Coronary artery (tissue), 2 donors: ENCODE data around the gene ARHGAP27.
A peak's percentile ranks its signal among the peaks of the same experiment; 100 is the strongest.

Experiments
- DNase-seq: peaks from one replicate; pipeline ENCODE4 v3.0.0-alpha.2; 2017; ENCODE audit warnings: low spot score
- H3K27ac ChIP-seq, 2 donors: fragments of 200-600 bp; sonication (generic); one replicate each; pipeline ENCODE4 v1.5.1; 2016 to 2019
- H3K4me3 ChIP-seq: fragments of 200-600 bp; sonication (generic); 2 replicates; pipeline ENCODE4 v1.5.1; 2016; ENCODE audit warnings: mild to moderate bottlenecking, moderate library complexity
- CTCF ChIP-seq: fragments of 200-600 bp; sonication (generic); IDR thresholded peaks from one replicate; pipeline ENCODE4 v1.5.1; 2019; ENCODE audit warnings: antibody characterized with exemption

Gene ARHGAP27

DNA sequence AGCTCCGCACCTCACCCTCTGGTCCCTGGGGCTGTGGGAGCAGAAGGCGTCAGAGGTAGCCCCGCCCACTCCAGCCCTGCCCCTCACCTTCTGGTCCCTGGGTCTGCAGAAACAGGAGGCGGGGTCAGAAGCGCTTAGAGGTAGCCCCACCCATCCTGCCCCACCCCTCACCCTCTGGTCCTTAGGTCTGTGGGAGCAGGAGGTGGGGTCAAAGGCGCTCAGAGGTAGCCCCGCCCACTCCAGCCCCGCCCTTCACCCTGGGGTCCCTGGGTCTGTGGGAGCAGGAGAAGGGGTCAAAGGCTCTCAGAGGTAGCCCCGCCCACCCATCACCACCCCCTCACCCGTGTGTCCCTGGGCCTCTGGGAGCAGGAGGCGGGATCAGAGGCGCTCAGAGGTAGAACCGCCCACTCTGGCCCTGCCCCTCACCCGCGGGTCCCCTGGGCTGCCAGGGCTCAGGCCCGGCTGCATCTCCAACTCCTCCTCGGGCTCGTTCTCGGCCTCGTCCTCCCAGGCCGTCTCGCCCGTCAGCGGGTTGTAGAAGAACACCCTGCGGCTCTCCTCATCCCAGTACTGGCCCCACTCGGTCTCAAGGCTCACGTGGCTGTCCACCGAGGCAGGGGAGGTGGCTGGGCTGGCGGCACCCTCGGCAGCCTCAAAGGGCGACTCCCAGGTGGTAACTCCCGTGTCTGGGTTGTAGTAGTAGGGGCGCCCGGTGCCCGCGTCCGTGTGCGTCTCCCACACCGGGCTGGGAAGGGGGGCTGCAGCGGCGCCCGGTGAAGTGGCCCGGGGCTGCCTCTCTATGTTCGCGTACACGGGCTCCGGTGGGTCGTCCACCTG is 27.2 kb downstream of the ARHGAP27 start:
- Histone ChIP-seq H3K4me3 (peak overlapping the region; percentile 51), H3K27ac (no peak overlapping the region)
- no peak for DNase-seq
- TF ChIP-seq CTCF = no peak

- no peak for DNase-seq
- H3K27ac ChIP-seq = no peak overlapping the region
Measured at GRCh38 chr17:45404870-45405249, 27.8 kb downstream of the ARHGAP27 start.

DNA sequence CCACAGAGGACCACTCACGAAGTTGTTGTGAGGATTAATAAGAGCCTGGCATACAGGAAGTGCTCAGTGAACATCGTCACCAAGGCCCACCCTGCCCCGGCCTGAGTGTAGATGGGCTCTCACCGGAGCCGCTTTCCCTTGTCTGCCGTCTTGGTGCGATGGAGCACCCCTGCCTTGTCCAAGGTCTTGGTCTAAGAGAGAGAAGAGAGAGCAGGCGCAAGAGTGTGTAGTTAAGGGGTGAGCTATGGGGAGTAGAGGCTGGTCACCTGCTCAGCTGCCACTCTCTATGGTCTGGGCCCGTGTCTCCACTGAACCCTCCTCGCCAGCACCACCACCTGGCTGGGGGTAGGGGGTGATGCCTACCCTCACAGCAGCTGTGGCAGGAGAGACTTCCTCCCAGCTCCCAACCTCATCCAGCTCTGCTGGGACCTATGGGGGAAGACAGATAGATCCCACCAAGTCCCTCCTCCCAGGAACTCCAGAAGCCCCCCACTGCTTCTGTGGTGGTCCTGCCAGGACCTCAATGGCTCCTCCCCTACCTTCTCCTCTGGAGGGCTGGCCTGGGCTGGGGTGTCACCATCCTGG is 28.7 kb downstream of the ARHGAP27 start:
- DNase-seq = no peak
- Histone ChIP-seq H3K4me3 (no peak overlapping the region), H3K27ac (no peak overlapping the region)
- no peak for TF ChIP-seq CTCF

More at GRCh38 chr17:45404870-45405249, 27.8 kb downstream of the ARHGAP27 start:
- no peak for TF ChIP-seq CTCF
- H3K4me3 ChIP-seq = no peak overlapping the region

DNA sequence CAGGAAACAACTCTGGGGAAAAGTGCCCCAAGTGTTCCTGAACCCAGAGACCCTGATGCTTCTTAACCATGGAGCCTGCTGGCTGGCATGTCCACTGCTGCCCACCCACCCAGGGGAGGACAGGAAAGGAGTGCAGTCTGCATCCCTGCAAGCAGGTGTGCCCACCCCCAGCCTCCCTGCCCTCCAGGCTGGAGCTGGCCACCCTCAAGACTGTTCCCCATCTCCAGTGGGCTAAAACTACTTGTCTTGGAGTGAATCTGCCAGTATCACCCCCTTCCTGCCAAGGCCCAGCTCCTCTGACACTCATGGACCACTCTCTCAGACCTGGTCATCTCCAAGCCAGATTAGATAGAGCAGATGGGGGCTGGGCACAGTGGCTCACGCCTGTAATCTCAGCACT is 29.8 kb downstream of the ARHGAP27 start:
- H3K4me3 ChIP-seq = no peak overlapping the region
- no peak for TF ChIP-seq CTCF
- no peak for DNase-seq
- H3K27ac ChIP-seq = no peak overlapping the region

- DNase-seq = no peak
- TF ChIP-seq CTCF = no peak
- Histone ChIP-seq H3K4me3 (no peak overlapping the region), H3K27ac (no peak overlapping the region)
Measured at GRCh38 chr17:45398800-45399199, 33.9 kb downstream of the ARHGAP27 start.

- H3K4me3 ChIP-seq = no peak overlapping the region
- no peak for DNase-seq
- TF ChIP-seq CTCF = no peak
- H3K27ac ChIP-seq = no peak overlapping the region
Measured at GRCh38 chr17:45397796-45398195, 34.9 kb downstream of the ARHGAP27 start.
